Stimulated activated effector memory CD8-positive, alpha-beta T cell treated with anti-CD3 and anti-CD28 coated beads, Interleukin-12 subunit alpha, Interleukin-12 subunit beta, amount 100 ng/mL, for 72 hours (primary cell): ENCODE results near the gene MAFG.
"Not testable (repeated sequence)": the region's sequence is repeated elsewhere in the genome, so short reads cannot be mapped to it uniquely, and the experiment has no call there.

ENCODE experiments used
- ATAC-seq: fragments of 150-1000 bp; cut with Tn5 transposase; 2 replicates; pipeline ENCODE4 v1.10.0; 2021
- DNase-seq, 2 donors: peaks; one replicate each; pipeline ENCODE4 v3.0.0; 2021 to 2022; ENCODE audit warnings: low spot score in 2 of 2
- H3K27ac Mint-ChIP-seq: one replicate; pipeline ENCODE4 v1.8.0; 2022; ENCODE audit warnings: mild to moderate bottlenecking, mixed read lengths
- H3K36me3 Mint-ChIP-seq: one replicate; pipeline ENCODE4 v1.8.0; 2022; ENCODE audit warnings: mild to moderate bottlenecking, mixed read lengths
- H3K4me1 Mint-ChIP-seq: one replicate; pipeline ENCODE4 v1.8.0; 2022; ENCODE audit warnings: mixed read lengths
- H3K4me3 Mint-ChIP-seq: one replicate; pipeline ENCODE4 v1.8.0; 2022; ENCODE audit warnings: mild to moderate bottlenecking, mixed read lengths
- H3K9me3 Mint-ChIP-seq: one replicate; pipeline ENCODE4 v1.8.0; 2022; ENCODE audit warnings: mixed read lengths

MAFG gene

GRCh38 chr17:81923302-81924260, 4.0 kb downstream of the MAFG start:
- Mint-ChIP-seq H3K4me1 (peaks cover 10% of the 10 kb centered on the region), H3K9me3 (no peaks in the 10 kb centered on the region), H3K27ac (no peak overlapping the region), H3K36me3 (peaks cover 50% of the 10 kb centered on the region), H3K4me3 (no peak overlapping the region)
- DNase-seq, result no peak
- no peak for ATAC-seq

- no peaks in the 10 kb centered on the region for H3K9me3 Mint-ChIP-seq
- peaks cover 57% of the 10 kb centered on the region for H3K36me3 Mint-ChIP-seq
- no peak for ATAC-seq
- no peak overlapping the region for H3K4me3 Mint-ChIP-seq
- DNase-seq, result no peak
- H3K4me1 Mint-ChIP-seq, result peaks cover 10% of the 10 kb centered on the region
- H3K27ac Mint-ChIP-seq, result peak overlapping the region; percentile 41
Observed at GRCh38 chr17:81922566-81923301, 4.8 kb downstream of the MAFG start.

GRCh38 chr17:81921996-81922565, 5.5 kb downstream of the MAFG start:
- peak overlapping the region; percentile 41 for H3K27ac Mint-ChIP-seq
- no peaks in the 10 kb centered on the region for H3K9me3 Mint-ChIP-seq
- H3K4me1 Mint-ChIP-seq, result peaks cover 15% of the 10 kb centered on the region
- H3K36me3 Mint-ChIP-seq, result peaks cover 59% of the 10 kb centered on the region
- ATAC-seq (no peak), DNase-seq (no peak)
- no peak overlapping the region for H3K4me3 Mint-ChIP-seq

- DNase-seq (no peak), ATAC-seq (no peak)
- H3K27ac Mint-ChIP-seq, result no peak overlapping the region
- H3K4me1 Mint-ChIP-seq, result peaks cover 18% of the 10 kb centered on the region
- no peaks in the 10 kb centered on the region for H3K9me3 Mint-ChIP-seq
- H3K36me3 Mint-ChIP-seq, result peaks cover 59% of the 10 kb centered on the region
- no peak overlapping the region for H3K4me3 Mint-ChIP-seq
Observed at GRCh38 chr17:81921537-81921862, 6.0 kb downstream of the MAFG start.

- no peaks in the 10 kb centered on the region for H3K9me3 Mint-ChIP-seq
- ATAC-seq (no peak), DNase-seq (no peak)
- peaks cover 12% of the 10 kb centered on the region for H3K4me1 Mint-ChIP-seq
- H3K4me3 Mint-ChIP-seq, result no peak overlapping the region
- peaks cover 59% of the 10 kb centered on the region for H3K36me3 Mint-ChIP-seq
- no peak overlapping the region for H3K27ac Mint-ChIP-seq
Observed at GRCh38 chr17:81920612-81921536, 6.7 kb downstream of the MAFG start.

- peaks cover 11% of the 10 kb centered on the region for H3K4me1 Mint-ChIP-seq
- ATAC-seq (no peak), DNase-seq (no peak)
- peak overlapping the region; percentile 86 for H3K27ac Mint-ChIP-seq
- H3K4me3 Mint-ChIP-seq, result peak overlapping the region; percentile 77
- H3K9me3 Mint-ChIP-seq, result no peaks in the 10 kb centered on the region
- H3K36me3 Mint-ChIP-seq, result peaks cover 77% of the 10 kb centered on the region
Observed at GRCh38 chr17:81918832-81919545, 8.5 kb downstream of the MAFG start.

GRCh38 chr17:81918333-81918669, 9.2 kb downstream of the MAFG start:
- peak overlapping the region; percentile 86 for H3K27ac Mint-ChIP-seq
- DNase-seq, H3K9me3 Mint-ChIP-seq: not testable (repeated sequence)
- ATAC-seq, result peak; percentile 24
- H3K4me1 Mint-ChIP-seq, result peaks cover 11% of the 10 kb centered on the region
- H3K4me3 Mint-ChIP-seq, result peak overlapping the region; percentile 77
- H3K36me3 Mint-ChIP-seq, result peaks cover 83% of the 10 kb centered on the region

GRCh38 chr17:81917565-81918332, 9.8 kb downstream of the MAFG start, which contains the start of gene SIRT7:
Gene SIRT7 (minus strand): TSS chr17:81918176. CDS start chr17:81918131, 45 bp downstream.
- Mint-ChIP-seq H3K4me1 (peaks cover 11% of the 10 kb centered on the region), H3K4me3 (peak within 1 kb of the TSS; percentile 77), H3K36me3 (peaks cover 88% of the 10 kb centered on the region), H3K9me3 (no peaks in the 10 kb centered on the region), H3K27ac (peak within 1 kb of the TSS; percentile 86)
- ATAC-seq (peak; percentile 86), DNase-seq (peak; percentile 73 to 87)

- ATAC-seq (no peak), DNase-seq (no peak)
- Mint-ChIP-seq H3K4me1 (peaks cover 11% of the 10 kb centered on the region), H3K9me3 (no peaks in the 10 kb centered on the region), H3K4me3 (peak overlapping the region; percentile 77), H3K36me3 (peaks cover 90% of the 10 kb centered on the region), H3K27ac (peak overlapping the region; percentile 14)
Observed at GRCh38 chr17:81916234-81917001, 11.1 kb downstream of the MAFG start.

GRCh38 chr17:81915331-81915730, 12.2 kb downstream of the MAFG start:
- ATAC-seq (no peak), DNase-seq (no peak)
- H3K9me3 Mint-ChIP-seq, result no peaks in the 10 kb centered on the region
- H3K36me3 Mint-ChIP-seq, result peaks cover 84% of the 10 kb centered on the region
- no peak overlapping the region for H3K4me3 Mint-ChIP-seq
- H3K27ac Mint-ChIP-seq, result no peak overlapping the region
- peaks cover 13% of the 10 kb centered on the region for H3K4me1 Mint-ChIP-seq

- H3K4me1 Mint-ChIP-seq, result peaks cover 17% of the 10 kb centered on the region
Observed at GRCh38 chr17:81914103-81914850, 13.3 kb downstream of the MAFG start.

GRCh38 chr17:81913394-81914102, 14.0 kb downstream of the MAFG start:
- peaks cover 17% of the 10 kb centered on the region for H3K4me1 Mint-ChIP-seq
- H3K9me3 Mint-ChIP-seq, result no peaks in the 10 kb centered on the region
- H3K4me3 Mint-ChIP-seq, result no peak overlapping the region

More at GRCh38 chr17:81914103-81914850, 13.3 kb downstream of the MAFG start:
- Mint-ChIP-seq H3K27ac (no peak overlapping the region), H3K36me3 (peaks cover 78% of the 10 kb centered on the region), H3K4me3 (no peak overlapping the region), H3K9me3 (no peaks in the 10 kb centered on the region)
- DNase-seq, result no peak
- ATAC-seq, result no peak

More at GRCh38 chr17:81913394-81914102, 14.0 kb downstream of the MAFG start:
- no peak overlapping the region for H3K27ac Mint-ChIP-seq
- ATAC-seq (no peak), DNase-seq (no peak)
- peaks cover 71% of the 10 kb centered on the region for H3K36me3 Mint-ChIP-seq
